DND-41 (cell line): Measurements from ENCODE around the gene BOLL.

Source experiments
- CTCF ChIP-seq: IDR thresholded peaks from 2 replicates; pipeline ENCODE4 v1.5.1; 2012; ENCODE audit warnings: borderline replicate concordance, low read length, moderate library complexity, mild to moderate bottlenecking; ENCODE audit not compliant: poor library complexity, severe bottlenecking; ENCODE audit errors: extremely low read depth
- EZH2 ChIP-seq: IDR thresholded peaks from 3 replicates; pipeline ENCODE4 v1.6.1; 2012; ENCODE audit warnings: borderline replicate concordance, low read depth, mild to moderate bottlenecking, moderate library complexity, low read length, inconsistent platforms; ENCODE audit not compliant: severe bottlenecking

GRCh38 chr2:197710424-197711042 is 74.6 kb downstream of the BOLL start:
- TF ChIP-seq CTCF (no peak), EZH2 (no peak)
